SU-DHL-6 (cell line): ENCODE data around the gene MLH3.

Source experiments
- EZH2phosphoT487 ChIP-seq: fragments of 200-600 bp; sonication (generic), shearing (Covaris generic); conservative IDR thresholded peaks from 2 replicates; pipeline ENCODE4 v1.6.1; 2018; ENCODE audit warnings: mild to moderate bottlenecking, antibody characterized with exemption, low read length, moderate library complexity, mixed read lengths
- TF ChIP-seq, protein P1 (sequence below): fragments of 200-600 bp; sonication (generic); IDR thresholded peaks from one replicate; pipeline ENCODE4 v1.5.1; 2017; ENCODE audit warnings: antibody characterized with exemption, mild to moderate bottlenecking, low read length, moderate library complexity; ENCODE audit not compliant: insufficient read depth, poor library complexity, severe bottlenecking

DNA sequence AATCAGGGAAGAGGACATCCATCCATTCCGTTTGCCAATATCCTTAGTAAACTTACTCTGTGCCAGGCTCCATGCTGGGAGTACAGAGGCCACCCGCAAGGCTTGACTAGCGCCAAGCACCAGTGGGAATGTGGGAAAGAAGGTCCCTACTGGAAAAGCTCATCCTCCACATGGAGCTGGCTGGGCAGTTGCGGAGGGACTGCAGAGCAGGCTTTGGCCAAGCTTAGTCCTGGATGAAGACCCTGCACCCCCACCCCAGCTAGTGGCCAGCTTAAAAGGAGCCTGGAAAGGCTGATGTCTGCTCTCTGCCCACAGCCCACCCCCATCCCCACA is 70.9 kb downstream of the MLH3 start:
- TF ChIP-seq, protein P1, sequence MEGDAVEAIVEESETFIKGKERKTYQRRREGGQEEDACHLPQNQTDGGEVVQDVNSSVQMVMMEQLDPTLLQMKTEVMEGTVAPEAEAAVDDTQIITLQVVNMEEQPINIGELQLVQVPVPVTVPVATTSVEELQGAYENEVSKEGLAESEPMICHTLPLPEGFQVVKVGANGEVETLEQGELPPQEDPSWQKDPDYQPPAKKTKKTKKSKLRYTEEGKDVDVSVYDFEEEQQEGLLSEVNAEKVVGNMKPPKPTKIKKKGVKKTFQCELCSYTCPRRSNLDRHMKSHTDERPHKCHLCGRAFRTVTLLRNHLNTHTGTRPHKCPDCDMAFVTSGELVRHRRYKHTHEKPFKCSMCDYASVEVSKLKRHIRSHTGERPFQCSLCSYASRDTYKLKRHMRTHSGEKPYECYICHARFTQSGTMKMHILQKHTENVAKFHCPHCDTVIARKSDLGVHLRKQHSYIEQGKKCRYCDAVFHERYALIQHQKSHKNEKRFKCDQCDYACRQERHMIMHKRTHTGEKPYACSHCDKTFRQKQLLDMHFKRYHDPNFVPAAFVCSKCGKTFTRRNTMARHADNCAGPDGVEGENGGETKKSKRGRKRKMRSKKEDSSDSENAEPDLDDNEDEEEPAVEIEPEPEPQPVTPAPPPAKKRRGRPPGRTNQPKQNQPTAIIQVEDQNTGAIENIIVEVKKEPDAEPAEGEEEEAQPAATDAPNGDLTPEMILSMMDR, result no peak
- TF ChIP-seq EZH2phosphoT487, result no peak
